HG03575 (cell line): Measurements from ENCODE around the gene NEUROG2.
"Not testable (repeated sequence)": the region's sequence is repeated elsewhere in the genome, so short reads cannot be mapped to it uniquely, and the experiment has no call there.

ENCODE experiments used
- ATAC-seq: cut with Tn5 transposase; IDR thresholded peaks from one replicate; pipeline ENCODE4 v1.9.1; 2021; ENCODE audit not compliant: unreplicated experiment, insufficient number of reproducible peaks, low FRiP score; ENCODE audit errors: extremely low read depth

The NEUROG2 gene

GRCh38 chr4:112522431-112522830 lies 6.5 kb upstream of the NEUROG2 start:
- not testable (repeated sequence) for ATAC-seq

GRCh38 chr4:112521123-112522023 lies 5.4 kb upstream of the NEUROG2 start:
- ATAC-seq: no peak

- no peak for ATAC-seq
Measured at GRCh38 chr4:112520598-112521122, 4.7 kb upstream of the NEUROG2 start.

GRCh38 chr4:112519689-112520597 lies 4.0 kb upstream of the NEUROG2 start:
- no peak for ATAC-seq

DNA sequence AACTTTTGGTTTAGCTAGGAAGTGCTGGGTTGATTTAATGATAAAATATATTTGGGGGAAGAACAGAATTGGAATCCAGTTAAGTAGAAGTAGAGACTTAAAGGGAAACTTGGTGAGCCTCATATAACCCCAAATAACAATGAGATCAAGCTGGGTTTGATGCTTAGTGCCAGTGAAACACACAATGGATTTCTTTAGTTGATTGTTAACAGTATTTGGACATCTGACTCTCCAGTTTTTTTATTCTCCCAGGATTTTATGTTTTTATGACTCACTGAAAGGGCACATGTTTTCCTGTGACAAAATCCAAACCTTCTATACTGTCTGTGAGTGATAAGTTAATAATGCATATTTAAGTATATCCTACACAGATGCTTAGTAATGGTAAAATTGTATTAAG lies 2.7 kb upstream of the NEUROG2 start:
- no peak for ATAC-seq

- no peak for ATAC-seq
Measured at GRCh38 chr4:112517911-112518310, 1.9 kb upstream of the NEUROG2 start.

DNA sequence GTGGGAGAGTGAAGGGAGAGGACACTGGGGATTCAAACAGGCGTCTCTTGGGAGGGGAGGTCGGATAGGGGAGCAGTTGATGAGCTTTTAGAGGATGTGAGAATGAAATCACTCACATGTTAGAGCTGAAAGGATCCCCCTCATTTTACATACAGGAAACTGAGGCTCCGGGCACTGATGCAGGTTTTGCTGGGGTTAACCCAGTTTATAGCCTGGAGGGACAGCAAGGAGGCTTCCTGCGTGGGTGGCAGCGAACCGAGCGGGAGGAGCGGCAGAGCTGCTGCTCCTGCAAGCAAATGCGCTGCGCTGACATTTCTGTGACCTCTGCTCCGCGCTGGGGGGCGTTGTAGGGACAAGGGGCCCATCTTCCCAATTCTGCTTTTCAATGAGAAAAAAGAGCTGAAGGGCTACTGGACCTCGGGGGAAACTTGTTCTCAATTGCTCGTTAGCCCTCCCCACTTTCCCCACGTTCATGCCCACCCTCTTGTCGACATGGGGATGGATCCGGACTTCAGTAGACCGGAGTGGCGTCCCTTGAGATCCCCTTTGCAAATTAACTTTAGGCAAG lies 1.2 kb upstream of the NEUROG2 start:
- ATAC-seq: no peak

DNA sequence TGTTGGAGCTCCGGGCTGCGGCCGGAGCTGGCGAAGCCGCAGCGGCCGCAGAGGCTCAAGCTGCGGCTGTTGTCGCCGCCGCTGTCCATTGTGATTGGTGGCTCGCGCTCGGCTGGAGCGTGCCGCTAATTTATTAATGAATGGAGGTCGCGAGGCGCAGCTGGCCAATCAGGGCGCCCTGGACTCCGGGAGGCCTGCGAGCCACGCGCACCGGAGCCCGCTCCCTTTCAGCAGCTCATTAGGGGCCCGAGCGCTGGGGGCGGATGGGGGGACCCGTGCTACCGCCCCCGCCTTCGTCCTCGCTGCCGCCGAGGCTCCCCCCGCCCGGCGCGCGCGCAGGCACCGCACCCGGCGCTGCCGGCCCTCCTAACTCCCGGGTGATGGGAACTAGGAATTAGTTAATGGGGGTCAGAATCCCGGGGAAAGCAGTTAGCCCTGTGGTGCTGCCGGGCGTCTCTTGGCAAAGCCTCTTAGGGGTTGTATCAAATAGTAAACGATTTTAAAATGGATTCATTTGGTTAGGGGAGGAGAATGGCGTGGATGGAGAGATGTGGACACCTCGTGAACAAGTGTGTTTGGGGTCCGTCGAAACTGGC lies 589 bp upstream of the NEUROG2 start:
- no peak for ATAC-seq

GRCh38 chr4:112515198-112516065 lies 548 bp downstream of the NEUROG2 start:
- ATAC-seq: no peak

- no peak for ATAC-seq
Measured at GRCh38 chr4:112514647-112515197, 1.3 kb downstream of the NEUROG2 start.

DNA sequence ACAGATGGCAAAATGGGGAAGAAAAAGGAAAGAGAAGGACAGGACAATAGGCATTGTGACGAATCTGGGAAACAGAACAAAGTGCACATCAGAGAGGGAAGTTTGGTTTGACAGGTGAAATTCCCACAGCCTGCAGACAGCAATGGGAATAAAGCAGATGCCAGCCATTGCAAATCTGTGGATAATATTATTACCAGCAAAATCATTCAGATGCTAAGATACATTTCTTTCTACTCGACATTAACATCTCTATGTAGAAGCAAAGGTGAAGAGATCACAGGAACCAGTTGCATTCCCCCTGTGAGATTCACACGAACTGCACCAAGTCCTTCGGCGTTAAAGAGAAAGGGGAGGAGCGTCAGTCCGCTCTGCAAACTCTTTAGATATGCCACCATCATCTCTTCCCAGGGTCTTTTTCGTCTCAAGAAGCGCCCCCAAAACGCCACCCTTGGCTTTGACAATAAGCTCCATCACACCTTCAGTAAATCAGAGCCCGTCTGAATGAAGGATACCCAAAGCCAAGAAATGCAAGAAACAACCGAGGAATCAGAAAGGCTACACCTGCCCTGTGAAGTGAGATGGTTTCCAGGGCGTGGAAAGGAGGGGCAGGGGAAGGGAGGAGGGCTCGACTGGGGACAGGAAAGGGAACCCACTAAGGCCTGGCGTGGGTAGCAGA lies 1.9 kb downstream of the NEUROG2 start:
- no peak for ATAC-seq

DNA sequence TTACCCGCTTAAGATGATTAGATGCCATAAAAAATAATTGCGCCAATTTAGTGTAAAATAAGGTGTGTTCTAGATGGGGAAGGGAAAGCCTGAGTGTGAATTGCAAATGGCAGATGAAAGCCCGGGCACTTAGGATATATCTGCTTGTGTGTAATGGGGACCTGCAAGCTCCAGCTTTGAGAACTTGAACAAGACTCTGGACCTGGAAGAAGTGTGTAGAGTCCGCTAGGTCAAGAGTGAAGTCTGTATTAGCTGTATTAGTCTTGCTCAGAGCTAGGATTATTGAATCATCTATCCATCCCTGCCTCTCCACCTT lies 4.2 kb downstream of the NEUROG2 start:
- ATAC-seq: no peak

GRCh38 chr4:112511093-112511802 lies 4.7 kb downstream of the NEUROG2 start:
- ATAC-seq: no peak

- ATAC-seq: no peak
Measured at GRCh38 chr4:112510291-112511092, 5.5 kb downstream of the NEUROG2 start.

DNA sequence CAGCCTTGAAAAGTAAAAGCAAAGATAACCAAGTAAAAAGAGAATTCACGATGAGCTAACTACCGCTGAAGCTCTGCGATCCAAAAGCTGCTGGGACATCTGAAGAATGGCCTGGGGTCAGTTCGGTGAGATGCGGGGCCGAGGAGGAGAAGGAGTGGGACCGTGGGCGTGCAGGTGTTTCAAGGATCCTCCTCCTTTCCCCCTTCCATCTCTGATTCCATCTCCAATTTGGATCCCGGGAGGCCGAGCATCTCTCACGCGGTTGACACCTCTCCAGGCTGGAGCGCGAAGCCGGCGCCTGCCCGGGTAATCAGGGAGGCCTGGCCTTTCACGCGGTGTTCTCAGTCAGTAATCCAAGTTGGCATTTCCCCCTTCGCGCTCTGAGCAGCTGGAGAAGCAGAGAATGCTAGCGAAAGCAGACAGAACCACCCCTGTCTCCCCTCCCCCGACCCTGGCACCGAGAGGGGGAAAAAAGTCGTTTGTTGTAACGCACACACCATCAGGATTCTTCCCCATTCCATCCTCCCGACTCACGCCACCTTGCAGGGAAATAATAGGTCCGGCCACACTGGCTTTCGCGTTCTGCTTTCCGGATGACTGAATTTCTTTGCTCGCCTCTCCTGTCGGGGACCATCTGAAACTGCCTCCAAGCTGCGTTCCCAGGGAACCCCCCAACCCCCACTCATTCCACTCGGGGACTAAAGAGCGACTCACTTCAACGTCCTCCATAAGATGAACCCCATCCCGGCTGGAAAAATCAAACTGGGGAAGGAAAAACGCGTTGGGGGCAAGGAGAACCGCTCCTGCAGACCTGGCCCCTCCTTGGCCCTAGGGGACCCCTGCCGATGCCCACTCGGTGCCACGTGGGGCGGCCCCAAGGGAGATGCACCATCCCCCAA lies 6.5 kb downstream of the NEUROG2 start:
- no peak for ATAC-seq
